Astrocyte (in vitro differentiated cells and primary cell): Measurements from ENCODE around the gene CYB5A. TPM values are rescaled to one million over a fixed set of nuclear protein-coding genes. Genes with fewer than 3 reads are reported as not detected.

Source experiments
- DNase-seq: peaks from one replicate; pipeline ENCODE4 v3.0.0-alpha.2; 2010; ENCODE audit warnings: low read depth
- FAIRE-seq: peaks from 2 replicates; lab custom pipeline; 2011; peaks lifted over from hg19 to GRCh38; lab: Jason Lieb, UNC
- H2AFZ ChIP-seq: 2 replicates; pipeline ENCODE4 v1.6.0; 2012; ENCODE audit warnings: low read depth, low read length, inconsistent platforms
- H3K27ac ChIP-seq: 2 replicates; pipeline ENCODE4 v1.5.1; 2011; ENCODE audit warnings: low read depth, low read length, inconsistent platforms
- H3K27me3 ChIP-seq: 2 replicates; pipeline ENCODE4 v1.6.0; 2011; ENCODE audit warnings: low read length, inconsistent platforms; ENCODE audit not compliant: insufficient read depth
- H3K36me3 ChIP-seq: 2 replicates; pipeline ENCODE4 v1.5.1; 2011; ENCODE audit warnings: low read length, inconsistent platforms; ENCODE audit not compliant: insufficient read depth
- H3K4me1 ChIP-seq: 2 replicates; pipeline ENCODE4 v1.5.1; 2011; ENCODE audit warnings: low read length, inconsistent platforms; ENCODE audit not compliant: insufficient read depth
- H3K4me2 ChIP-seq: 2 replicates; pipeline ENCODE4 v1.6.0; 2012; ENCODE audit warnings: low read length, inconsistent platforms
- H3K4me3 ChIP-seq: 2 replicates; pipeline ENCODE4 v1.5.1; 2011; ENCODE audit warnings: low read depth, mild to moderate bottlenecking, low read length, inconsistent platforms; ENCODE audit not compliant: insufficient read depth
- H3K79me2 ChIP-seq: 2 replicates; pipeline ENCODE4 v1.6.0; 2012; ENCODE audit warnings: mild to moderate bottlenecking, low read length, inconsistent platforms; ENCODE audit not compliant: insufficient read depth
- H3K9ac ChIP-seq: 2 replicates; pipeline ENCODE4 v1.6.0; 2012; ENCODE audit warnings: mild to moderate bottlenecking, low read length, inconsistent platforms
- H3K9me3 ChIP-seq: 2 replicates; pipeline ENCODE4 v1.5.1; 2012; ENCODE audit warnings: low read depth, mild to moderate bottlenecking, low read length, inconsistent platforms; ENCODE audit not compliant: insufficient read depth
- H4K20me1 ChIP-seq: 2 replicates; pipeline ENCODE4 v1.6.0; 2012; ENCODE audit warnings: low read length, inconsistent platforms; ENCODE audit not compliant: insufficient read depth
- H3K27ac Mint-ChIP-seq: one replicate; pipeline ENCODE4 v1.8.0; 2021; ENCODE audit warnings: mild to moderate bottlenecking, mixed read lengths; ENCODE audit not compliant: unreplicated experiment
- H3K27me3 Mint-ChIP-seq: one replicate; pipeline ENCODE4 v1.8.0; 2021; ENCODE audit warnings: low read depth, mixed read lengths; ENCODE audit not compliant: unreplicated experiment
- H3K36me3 Mint-ChIP-seq: one replicate; pipeline ENCODE4 v1.8.0; 2021; ENCODE audit warnings: low read depth, mixed read lengths; ENCODE audit not compliant: unreplicated experiment
- H3K4me1 Mint-ChIP-seq: one replicate; pipeline ENCODE4 v1.8.0; 2021; ENCODE audit warnings: low read depth, mixed read lengths; ENCODE audit not compliant: unreplicated experiment
- H3K4me3 Mint-ChIP-seq: one replicate; pipeline ENCODE4 v1.8.0; 2021; ENCODE audit warnings: mild to moderate bottlenecking, moderate library complexity, mixed read lengths; ENCODE audit not compliant: unreplicated experiment
- H3K9me3 Mint-ChIP-seq: one replicate; pipeline ENCODE4 v1.8.0; 2021; ENCODE audit warnings: mild to moderate bottlenecking, mixed read lengths; ENCODE audit not compliant: unreplicated experiment
- EZH2 ChIP-seq: IDR thresholded peaks from 2 replicates; pipeline ENCODE4 v1.6.1; 2012; ENCODE audit warnings: mild to moderate bottlenecking, low read length, inconsistent platforms; ENCODE audit not compliant: insufficient read depth
- total RNA-seq: library from RNA; stranded (reverse); gene quantifications from 2 replicates; pipeline ENCODE4 v1.2.1, GENCODE V29; 2021
- TF ChIP-seq, protein P1 (sequence below): IDR thresholded peaks from 2 replicates; pipeline ENCODE4 v1.5.1; 2011; ENCODE audit warnings: low read depth, mild to moderate bottlenecking, inconsistent platforms, low read length, moderate library complexity; ENCODE audit not compliant: insufficient read depth

CYB5A gene
- total RNA-seq, 1 donor from 2014 or later, result 45.7 TPM

GRCh38 chr18:74241970-74242369 lies 49.8 kb downstream of the CYB5A start:
- no peaks in the 10 kb centered on the region for H3K9me3 ChIP-seq
- DNase-seq (no peak), FAIRE-seq (no peak)
- no peaks in the 10 kb centered on the region for H4K20me1 ChIP-seq
- Mint-ChIP-seq H3K4me3 (no peak overlapping the region), H3K27ac (no peak overlapping the region), H3K4me1 (no peaks in the 10 kb centered on the region), H3K36me3 (no peaks in the 10 kb centered on the region), H3K27me3 (peaks cover 17% of the 10 kb centered on the region), H3K9me3 (peaks cover 4% of the 10 kb centered on the region)
- no peak for TF ChIP-seq EZH2
- TF ChIP-seq, protein P1, sequence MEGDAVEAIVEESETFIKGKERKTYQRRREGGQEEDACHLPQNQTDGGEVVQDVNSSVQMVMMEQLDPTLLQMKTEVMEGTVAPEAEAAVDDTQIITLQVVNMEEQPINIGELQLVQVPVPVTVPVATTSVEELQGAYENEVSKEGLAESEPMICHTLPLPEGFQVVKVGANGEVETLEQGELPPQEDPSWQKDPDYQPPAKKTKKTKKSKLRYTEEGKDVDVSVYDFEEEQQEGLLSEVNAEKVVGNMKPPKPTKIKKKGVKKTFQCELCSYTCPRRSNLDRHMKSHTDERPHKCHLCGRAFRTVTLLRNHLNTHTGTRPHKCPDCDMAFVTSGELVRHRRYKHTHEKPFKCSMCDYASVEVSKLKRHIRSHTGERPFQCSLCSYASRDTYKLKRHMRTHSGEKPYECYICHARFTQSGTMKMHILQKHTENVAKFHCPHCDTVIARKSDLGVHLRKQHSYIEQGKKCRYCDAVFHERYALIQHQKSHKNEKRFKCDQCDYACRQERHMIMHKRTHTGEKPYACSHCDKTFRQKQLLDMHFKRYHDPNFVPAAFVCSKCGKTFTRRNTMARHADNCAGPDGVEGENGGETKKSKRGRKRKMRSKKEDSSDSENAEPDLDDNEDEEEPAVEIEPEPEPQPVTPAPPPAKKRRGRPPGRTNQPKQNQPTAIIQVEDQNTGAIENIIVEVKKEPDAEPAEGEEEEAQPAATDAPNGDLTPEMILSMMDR, result no peak
- no peaks in the 10 kb centered on the region for H3K4me1 ChIP-seq
- H2AFZ ChIP-seq, result no peak overlapping the region
- H3K36me3 ChIP-seq, result no peaks in the 10 kb centered on the region
- H3K79me2 ChIP-seq, result no peaks in the 10 kb centered on the region
- H3K4me2 ChIP-seq, result no peak overlapping the region
- peaks cover 7% of the 10 kb centered on the region for H3K27me3 ChIP-seq
- H3K4me3 ChIP-seq, result no peak overlapping the region
- no peak overlapping the region for H3K9ac ChIP-seq
- no peak overlapping the region for H3K27ac ChIP-seq

DNA sequence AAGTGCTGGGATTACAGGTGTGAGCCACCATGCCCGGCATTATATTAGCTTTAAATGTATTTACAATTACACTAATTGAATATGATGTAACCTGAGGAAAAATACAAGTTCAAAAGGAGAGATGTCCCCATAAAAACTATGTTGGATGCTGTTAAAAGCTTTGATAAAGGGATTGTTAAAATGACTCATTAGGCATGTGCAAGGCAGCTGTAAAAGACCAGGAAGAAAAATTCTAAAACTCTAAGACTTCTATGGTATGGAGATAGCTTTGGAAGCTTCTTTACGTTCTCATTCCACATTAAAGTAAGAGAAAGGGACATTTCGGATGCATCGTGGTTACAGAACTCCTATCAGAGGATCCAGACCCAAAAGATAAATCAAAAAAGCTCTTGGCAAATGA lies 50.3 kb downstream of the CYB5A start:
- Histone ChIP-seq H3K9ac (no peak overlapping the region), H3K27me3 (peaks cover 7% of the 10 kb centered on the region), H3K27ac (no peak overlapping the region), H3K4me1 (no peaks in the 10 kb centered on the region), H4K20me1 (no peaks in the 10 kb centered on the region), H3K36me3 (no peaks in the 10 kb centered on the region), H3K79me2 (no peaks in the 10 kb centered on the region), H2AFZ (no peak overlapping the region), H3K9me3 (no peaks in the 10 kb centered on the region), H3K4me3 (no peak overlapping the region), H3K4me2 (no peak overlapping the region)
- H3K9me3 Mint-ChIP-seq, result peaks cover 4% of the 10 kb centered on the region
- H3K4me3 Mint-ChIP-seq, result no peak overlapping the region
- DNase-seq (no peak), FAIRE-seq (no peak)
- H3K4me1 Mint-ChIP-seq, result no peaks in the 10 kb centered on the region
- no peaks in the 10 kb centered on the region for H3K36me3 Mint-ChIP-seq
- no peak overlapping the region for H3K27ac Mint-ChIP-seq
- H3K27me3 Mint-ChIP-seq, result peaks cover 18% of the 10 kb centered on the region
- TF ChIP-seq, protein P1, result no peak
- no peak for TF ChIP-seq EZH2

- Histone ChIP-seq H3K36me3 (no peaks in the 10 kb centered on the region), H3K4me2 (no peak overlapping the region), H3K9ac (no peak overlapping the region), H3K4me3 (no peak overlapping the region), H3K79me2 (no peaks in the 10 kb centered on the region), H3K9me3 (no peaks in the 10 kb centered on the region), H4K20me1 (no peaks in the 10 kb centered on the region), H3K4me1 (no peaks in the 10 kb centered on the region), H3K27me3 (peaks cover 7% of the 10 kb centered on the region), H2AFZ (no peak overlapping the region), H3K27ac (no peak overlapping the region)
- H3K4me3 Mint-ChIP-seq, result no peak overlapping the region
- no peak for DNase-seq
- TF ChIP-seq, protein P1, result no peak
- TF ChIP-seq EZH2, result no peak
- FAIRE-seq, result no peak
- peaks cover 23% of the 10 kb centered on the region for H3K27me3 Mint-ChIP-seq
- H3K9me3 Mint-ChIP-seq, result peaks cover 4% of the 10 kb centered on the region
- H3K36me3 Mint-ChIP-seq, result no peaks in the 10 kb centered on the region
- no peaks in the 10 kb centered on the region for H3K4me1 Mint-ChIP-seq
- H3K27ac Mint-ChIP-seq, result no peak overlapping the region
Measured at GRCh38 chr18:74239567-74239966, 52.2 kb downstream of the CYB5A start.
